Vagina (tissue), 2 donors: ENCODE results near the gene RGS6.

Source experiments
- POLR2A ChIP-seq, 2 donors: fragments of 450-650 bp; IDR thresholded peaks; one replicate each; pipeline ENCODE4 v1.6.1; 2017; ENCODE audit warnings: antibody characterized with exemption in 2 of 2, mild to moderate bottlenecking in 2 of 2, moderate library complexity in 2 of 2
- TF ChIP-seq, protein P1 (sequence below), 3 experiments: fragments of 450-650 bp in 2 of 3; fragments of 200-600 bp in 1 of 3; sonication (generic) in 1 of 3; IDR thresholded peaks; one replicate each; pipeline ENCODE4 v1.5.1; 2017 to 2019; ENCODE audit warnings: antibody characterized with exemption in 3 of 3, mild to moderate bottlenecking in 2 of 3, moderate library complexity in 2 of 3

DNA sequence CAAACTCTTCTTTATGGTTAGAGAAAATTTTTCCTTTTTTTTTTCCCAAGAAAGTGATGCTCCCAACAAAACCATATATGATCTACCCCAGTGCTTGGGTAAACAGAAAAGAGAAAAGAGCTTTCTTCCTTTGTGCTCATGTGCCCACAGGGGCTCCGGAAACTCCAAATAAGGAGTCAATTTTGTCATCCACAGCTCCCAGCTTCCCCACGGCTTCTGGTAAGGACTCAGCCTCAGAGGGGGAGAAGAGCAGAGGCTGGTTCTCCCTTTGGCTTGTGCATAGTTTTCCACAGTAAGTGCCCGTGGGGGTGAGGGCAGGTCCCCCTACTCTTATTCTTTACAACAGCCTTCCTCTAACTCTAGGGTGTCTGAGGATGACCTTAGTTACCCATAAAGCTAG is 13.3 kb upstream of the RGS6 start:
- TF ChIP-seq POLR2A (IDR thresholded peaks at IDR 0.05): no peak
- TF ChIP-seq, protein P1, sequence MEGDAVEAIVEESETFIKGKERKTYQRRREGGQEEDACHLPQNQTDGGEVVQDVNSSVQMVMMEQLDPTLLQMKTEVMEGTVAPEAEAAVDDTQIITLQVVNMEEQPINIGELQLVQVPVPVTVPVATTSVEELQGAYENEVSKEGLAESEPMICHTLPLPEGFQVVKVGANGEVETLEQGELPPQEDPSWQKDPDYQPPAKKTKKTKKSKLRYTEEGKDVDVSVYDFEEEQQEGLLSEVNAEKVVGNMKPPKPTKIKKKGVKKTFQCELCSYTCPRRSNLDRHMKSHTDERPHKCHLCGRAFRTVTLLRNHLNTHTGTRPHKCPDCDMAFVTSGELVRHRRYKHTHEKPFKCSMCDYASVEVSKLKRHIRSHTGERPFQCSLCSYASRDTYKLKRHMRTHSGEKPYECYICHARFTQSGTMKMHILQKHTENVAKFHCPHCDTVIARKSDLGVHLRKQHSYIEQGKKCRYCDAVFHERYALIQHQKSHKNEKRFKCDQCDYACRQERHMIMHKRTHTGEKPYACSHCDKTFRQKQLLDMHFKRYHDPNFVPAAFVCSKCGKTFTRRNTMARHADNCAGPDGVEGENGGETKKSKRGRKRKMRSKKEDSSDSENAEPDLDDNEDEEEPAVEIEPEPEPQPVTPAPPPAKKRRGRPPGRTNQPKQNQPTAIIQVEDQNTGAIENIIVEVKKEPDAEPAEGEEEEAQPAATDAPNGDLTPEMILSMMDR (IDR thresholded peaks at IDR 0.05): no peak
